RPMI7951 (cell line): ENCODE data around the gene FCGR3B. TPM values are rescaled to one million over a fixed set of nuclear protein-coding genes. Genes with fewer than 3 reads are reported as not detected.
"Not testable (repeated sequence)": the region's sequence is repeated elsewhere in the genome, so short reads cannot be mapped to it uniquely, and the experiment has no call there.

Experiments used
- DNase-seq: peaks from one replicate; pipeline ENCODE4 v3.0.0-alpha.2; 2012; ENCODE audit warnings: low read depth
- total RNA-seq: library from RNA; depleted of rRNA; stranded (reverse); fragments of >200 nt; shearing (Covaris generic); gene quantifications from 2 replicates; pipeline ENCODE4 v1.2.3, GENCODE V29; 2014; rRNA removed

The FCGR3B gene
- total RNA-seq, 1 experiment from 2014 or later = not detected

DNA sequence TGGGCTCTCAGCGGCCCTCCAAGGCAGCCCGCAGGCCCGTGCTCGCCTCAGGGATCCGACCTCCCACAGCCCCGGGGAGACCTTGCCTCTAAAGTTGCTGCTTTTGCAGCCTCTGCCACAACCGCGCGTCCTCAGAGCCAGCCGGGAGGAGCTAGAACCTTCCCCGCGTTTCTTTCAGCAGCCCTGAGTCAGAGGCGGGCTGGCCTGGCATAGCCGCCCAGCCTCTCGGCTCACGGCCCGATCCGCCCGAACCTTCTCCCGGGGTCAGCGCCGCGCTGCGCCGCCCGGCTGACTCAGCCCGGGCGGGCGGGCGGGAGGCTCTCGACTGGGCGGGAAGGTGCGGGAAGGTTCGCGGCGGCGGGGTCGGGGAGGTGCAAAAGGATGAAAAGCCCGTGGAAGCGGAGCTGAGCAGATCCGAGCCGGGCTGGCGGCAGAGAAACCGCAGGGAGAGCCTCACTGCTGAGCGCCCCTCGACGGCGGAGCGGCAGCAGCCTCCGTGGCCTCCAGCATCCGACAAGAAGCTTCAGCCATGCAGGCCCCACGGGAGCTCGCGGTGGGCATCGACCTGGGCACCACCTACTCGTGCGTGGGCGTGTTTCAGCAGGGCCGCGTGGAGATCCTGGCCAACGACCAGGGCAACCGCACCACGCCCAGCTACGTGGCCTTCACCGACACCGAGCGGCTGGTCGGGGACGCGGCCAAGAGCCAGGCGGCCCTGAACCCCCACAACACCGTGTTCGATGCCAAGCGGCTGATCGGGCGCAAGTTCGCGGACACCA lies 25.0 kb downstream of the FCGR3B start:
- DNase-seq = not testable (repeated sequence)

GRCh38 chr1:161605024-161605423 lies 26.0 kb downstream of the FCGR3B start:
- DNase-seq = not testable (repeated sequence)

GRCh38 chr1:161597077-161597476 lies 33.9 kb downstream of the FCGR3B start:
- DNase-seq = not testable (repeated sequence)

DNA sequence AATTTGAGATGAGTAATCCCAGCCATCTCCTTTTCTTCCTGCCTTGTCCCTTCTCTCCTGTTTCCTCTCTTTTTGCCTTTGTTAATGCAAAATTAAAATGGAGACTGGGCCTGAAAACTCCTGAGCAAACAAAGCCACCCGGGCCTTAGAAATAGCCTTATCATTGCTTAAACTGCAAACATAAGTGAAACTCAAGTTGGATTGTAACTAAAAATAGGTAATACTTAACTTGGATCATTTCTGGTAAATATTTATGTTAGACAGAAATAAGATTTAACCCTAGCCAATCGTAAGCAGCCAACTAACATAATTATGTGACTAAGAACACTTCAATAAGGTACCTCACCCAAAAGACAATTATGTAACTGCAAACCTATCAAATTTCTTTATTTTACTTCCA lies 35.4 kb downstream of the FCGR3B start:
- DNase-seq = not testable (repeated sequence)

DNA sequence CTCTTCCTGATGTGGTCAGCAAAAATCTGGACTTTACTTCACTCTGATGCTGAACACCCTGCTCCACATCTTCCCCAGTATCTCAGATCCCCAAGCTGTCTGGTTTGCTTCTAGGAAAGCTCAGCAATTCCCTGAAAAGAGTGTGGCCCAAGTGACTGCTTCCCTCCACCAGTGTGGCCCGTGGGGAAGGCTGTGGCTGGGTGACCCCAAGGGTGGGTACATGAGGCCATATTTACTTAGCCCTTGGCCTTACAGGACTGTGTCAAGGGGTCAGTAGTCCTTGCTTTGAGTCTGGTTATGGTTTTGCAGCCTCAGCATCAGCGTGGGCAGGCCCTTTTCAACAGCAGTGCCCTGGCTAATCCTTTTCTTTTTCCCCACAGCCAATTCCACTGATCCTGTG lies 35.8 kb downstream of the FCGR3B start:
- not testable (repeated sequence) for DNase-seq

- DNase-seq = peak; percentile 41
Observed at GRCh38 chr1:161594269-161594984, 36.5 kb downstream of the FCGR3B start.

DNA sequence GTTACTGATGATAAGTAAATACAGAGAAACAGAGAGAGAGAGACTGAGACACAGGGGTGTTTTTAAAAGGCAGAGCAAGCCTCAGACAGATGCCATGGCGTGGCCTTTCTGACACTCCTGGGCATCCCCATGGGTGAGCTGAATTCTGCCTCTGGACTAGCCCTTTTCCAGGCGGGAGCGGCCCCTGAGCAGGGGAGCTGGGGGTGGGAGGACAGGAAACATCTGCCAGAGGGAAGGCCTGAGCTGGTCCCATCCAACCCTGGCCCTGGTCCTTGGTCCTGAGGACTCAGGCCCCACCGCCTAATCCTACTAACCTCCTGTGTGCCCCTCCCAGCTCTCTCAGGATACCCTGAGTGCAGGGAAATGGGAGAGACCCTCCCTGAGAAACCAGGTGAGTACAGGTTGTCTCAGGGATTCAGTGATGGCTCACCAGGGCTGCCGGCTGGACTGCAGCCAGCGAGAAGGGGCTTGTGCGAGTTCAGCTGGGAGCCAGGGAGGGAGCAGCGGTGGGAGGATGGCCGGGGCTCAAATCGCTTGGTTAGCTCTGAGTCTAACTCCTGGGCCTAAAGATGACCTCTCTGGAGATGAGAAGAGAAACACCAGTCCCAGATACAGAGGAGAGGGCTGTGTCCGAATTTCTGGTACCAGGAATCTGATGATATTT lies 37.8 kb downstream of the FCGR3B start:
- not testable (repeated sequence) for DNase-seq

DNA sequence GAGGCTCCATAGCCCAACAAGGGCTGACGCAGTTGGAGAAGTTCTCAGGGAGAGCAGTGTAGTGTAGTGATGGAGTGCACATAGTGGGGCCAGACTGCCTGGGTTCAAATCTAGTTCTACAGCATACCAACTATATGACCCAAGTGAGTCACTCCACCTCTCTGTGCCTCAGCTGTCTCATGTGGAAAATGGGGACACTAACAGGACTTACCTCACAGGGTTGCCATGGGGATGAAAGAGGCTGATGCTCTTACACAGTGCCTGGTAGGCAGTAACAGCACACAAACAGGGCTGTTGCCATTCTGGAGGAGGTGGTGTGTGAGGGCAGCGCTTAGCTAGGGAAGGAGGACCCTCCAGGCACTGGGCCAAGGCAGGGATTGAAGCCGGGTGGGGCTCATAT lies 38.4 kb downstream of the FCGR3B start:
- DNase-seq = not testable (repeated sequence)

GRCh38 chr1:161589920-161590319 lies 41.1 kb downstream of the FCGR3B start:
- not testable (repeated sequence) for DNase-seq

GRCh38 chr1:161589365-161589764 lies 41.6 kb downstream of the FCGR3B start:
- not testable (repeated sequence) for DNase-seq

GRCh38 chr1:161588596-161588995 lies 42.4 kb downstream of the FCGR3B start:
- DNase-seq = not testable (repeated sequence)

DNA sequence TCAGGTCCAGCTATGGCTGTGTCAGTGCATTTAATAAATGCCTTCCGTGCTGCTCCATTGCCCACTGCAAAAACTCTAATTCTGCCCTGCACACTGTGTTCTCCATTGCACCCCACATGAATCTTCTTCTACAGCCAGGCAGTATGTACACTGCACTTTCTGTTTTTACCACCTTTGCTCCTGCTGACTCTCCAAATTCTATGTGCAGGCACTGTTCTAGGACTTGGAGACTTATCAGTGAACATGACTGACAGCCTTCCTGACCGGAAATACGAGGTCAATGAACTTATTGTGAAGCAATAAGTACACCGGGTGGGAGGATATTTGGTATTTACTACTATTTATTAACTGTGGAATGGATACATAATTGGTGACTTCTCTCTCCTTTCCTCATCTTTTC lies 48.1 kb downstream of the FCGR3B start:
- not testable (repeated sequence) for DNase-seq

DNA sequence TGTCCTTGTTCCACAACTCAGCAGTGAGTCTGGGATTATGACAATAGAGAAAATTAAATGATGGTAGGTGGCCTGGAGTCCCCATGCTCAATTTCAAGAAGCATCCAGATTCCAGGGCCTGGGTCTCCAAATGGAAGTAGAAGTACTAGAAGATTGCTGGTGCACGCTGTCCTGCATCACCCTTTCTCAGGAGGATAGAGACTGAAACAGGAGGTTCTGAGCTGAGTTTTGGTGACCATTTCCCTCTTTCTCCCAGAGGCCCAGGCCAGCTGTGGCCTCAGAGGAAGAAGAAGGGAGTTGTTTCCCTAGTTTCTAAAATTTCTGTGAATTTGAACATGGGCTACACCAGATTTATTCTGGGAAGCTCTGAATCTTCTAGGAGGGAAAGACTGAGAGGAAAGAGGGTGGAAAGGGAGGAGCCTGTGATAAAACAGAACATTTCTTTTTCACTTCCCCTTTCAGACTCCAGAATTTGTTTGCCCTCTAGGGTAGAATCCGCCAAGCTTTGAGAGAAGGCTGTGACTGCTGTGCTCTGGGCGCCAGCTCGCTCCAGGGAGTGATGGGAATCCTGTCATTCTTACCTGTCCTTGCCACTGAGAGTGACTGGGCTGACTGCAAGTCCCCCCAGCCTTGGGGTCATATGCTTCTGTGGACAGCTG lies 50.0 kb downstream of the FCGR3B start:
- DNase-seq = not testable (repeated sequence)

GRCh38 chr1:161579856-161580507 lies 51.0 kb downstream of the FCGR3B start:
- not testable (repeated sequence) for DNase-seq

DNA sequence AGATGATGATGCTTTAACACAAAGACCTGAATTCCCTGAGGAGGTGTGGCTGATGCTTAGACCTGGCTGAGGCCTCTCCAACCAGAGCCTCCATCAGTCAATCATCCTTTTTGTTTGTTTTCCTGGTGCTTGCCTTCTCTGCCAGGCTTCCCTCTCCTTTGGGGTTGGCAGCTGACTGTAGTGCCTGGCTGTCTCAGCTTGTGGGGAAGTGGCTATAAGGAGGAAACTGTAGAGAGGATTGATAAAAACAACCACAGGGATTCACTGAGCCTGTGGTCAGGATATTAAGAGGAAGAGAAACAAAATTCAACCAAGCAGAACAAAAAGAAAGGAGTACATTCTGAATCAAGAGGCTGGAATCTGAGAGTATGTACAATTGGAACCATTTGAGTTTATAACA lies 54.3 kb downstream of the FCGR3B start:
- not testable (repeated sequence) for DNase-seq

Other genes with a start within 250 kb of the FCGR3B start
- 0.68 and 2.9 TPM in 2 replicates for gene FCGR2A, start 125.7 kb downstream of the FCGR3B start, total RNA-seq
- gene HSPA6, start 106.6 kb downstream of the FCGR3B start, total RNA-seq = 0.12 TPM in 1 of 2 replicates, not detected in the other
- gene FCGR3A, start 81.4 kb downstream of the FCGR3B start, total RNA-seq = not detected in 2 replicates
- gene FCGR2B, start 32.0 kb upstream of the FCGR3B start, total RNA-seq = under 0.01 TPM in 1 of 2 replicates, not detected in the other
- 11.2 and 16.7 TPM in 2 replicates for gene FCRLA, start 76.1 kb upstream of the FCGR3B start, total RNA-seq
- 2.2 and 2.4 TPM in 2 replicates for gene FCRLB, start 90.4 kb upstream of the FCGR3B start, total RNA-seq
- 45.9 and 55.0 TPM in 2 replicates for gene DUSP12, start 118.6 kb upstream of the FCGR3B start, total RNA-seq
- 17.2 and 19.9 TPM in 2 replicates for gene ATF6, start 135.1 kb upstream of the FCGR3B start, total RNA-seq